Keratinocyte (primary cell): ENCODE data around the gene EXT2. TPM values are rescaled to one million over a fixed set of nuclear protein-coding genes. Genes with fewer than 3 reads are reported as not detected.

ENCODE experiments used
- DNase-seq: peaks from one replicate; pipeline ENCODE4 v3.0.0-alpha.2; 2011; ENCODE audit warnings: low read depth, missing footprints, low spot score
- FAIRE-seq: peaks from 2 replicates; lab custom pipeline; 2011; peaks lifted over from hg19 to GRCh38; lab: Jason Lieb, UNC
- H2AFZ ChIP-seq: 2 replicates; pipeline ENCODE4 v1.6.0; 2012; ENCODE audit warnings: low read length, control low read depth, inconsistent platforms; ENCODE audit not compliant: control insufficient read depth
- H3K27ac ChIP-seq: 2 replicates; pipeline ENCODE4 v1.5.1; 2011; ENCODE audit warnings: low read length; ENCODE audit not compliant: control insufficient read depth, insufficient read depth
- H3K27me3 ChIP-seq: 3 replicates; pipeline ENCODE4 v1.6.0; 2011; ENCODE audit warnings: low read length; ENCODE audit not compliant: control insufficient read depth, insufficient read depth; ENCODE audit errors: extremely low read depth
- H3K36me3 ChIP-seq, 2 experiments: 2 replicates in 1 of 2; 3 replicates in 1 of 2; pipeline ENCODE4 v1.5.1; 2011; ENCODE audit warnings: low read length in 2 of 2, mild to moderate bottlenecking in 1 of 2; ENCODE audit not compliant: control insufficient read depth in 2 of 2, insufficient read depth in 2 of 2; ENCODE audit errors: extremely low read depth in 1 of 2
- H3K4me1 ChIP-seq: 3 replicates; pipeline ENCODE4 v1.5.1; 2011; ENCODE audit warnings: low read length; ENCODE audit not compliant: control insufficient read depth, insufficient read depth; ENCODE audit errors: extremely low read depth
- H3K4me2 ChIP-seq: 3 replicates; pipeline ENCODE4 v1.6.0; 2011; ENCODE audit warnings: low read depth, low read length; ENCODE audit not compliant: control insufficient read depth, insufficient read depth; ENCODE audit errors: extremely low read depth
- H3K4me3 ChIP-seq, 3 experiments: fragments of 200-600 bp in 1 of 3; sonication (generic) in 1 of 3; 2 replicates in 2 of 3; 3 replicates in 1 of 3; pipeline ENCODE4 v1.5.1; 2011 to 2016; ENCODE audit warnings: low read length in 3 of 3, mild to moderate bottlenecking in 3 of 3, control low read depth in 2 of 3, inconsistent platforms in 1 of 3, low read depth in 1 of 3, mixed read lengths in 1 of 3, mixed run types in 1 of 3, moderate library complexity in 1 of 3; ENCODE audit not compliant: control insufficient read depth in 2 of 3, insufficient read depth in 2 of 3; ENCODE audit errors: extremely low read depth in 1 of 3
- H3K79me2 ChIP-seq: 2 replicates; pipeline ENCODE4 v1.6.0; 2012; ENCODE audit warnings: low read length; ENCODE audit not compliant: control insufficient read depth, insufficient read depth
- H3K9ac ChIP-seq: 3 replicates; pipeline ENCODE4 v1.6.0; 2011; ENCODE audit warnings: low read length; ENCODE audit not compliant: control insufficient read depth, insufficient read depth; ENCODE audit errors: extremely low read depth
- H3K9me1 ChIP-seq: 3 replicates; pipeline ENCODE4 v1.6.0; 2011; ENCODE audit warnings: low read length; ENCODE audit not compliant: control insufficient read depth, insufficient read depth; ENCODE audit errors: extremely low read depth
- H3K9me3 ChIP-seq: 2 replicates; pipeline ENCODE4 v1.5.1; 2012; ENCODE audit warnings: low read depth, low read length; ENCODE audit not compliant: control insufficient read depth
- H4K20me1 ChIP-seq: 3 replicates; pipeline ENCODE4 v1.6.0; 2011; ENCODE audit warnings: low read length; ENCODE audit not compliant: control insufficient read depth, insufficient read depth; ENCODE audit errors: extremely low read depth
- EZH2 ChIP-seq: IDR thresholded peaks from one replicate; pipeline ENCODE4 v1.6.1; 2012; ENCODE audit warnings: inconsistent platforms, mild to moderate bottlenecking, low read length, moderate library complexity
- dilution Hi-C: fragments of 300-500 bp; cut with MboI; formaldehyde crosslinking; loops from one replicate; pipeline ENCODE4 v1.7.0; 2020; ENCODE audit warnings: low sequenced_read_pairs; ENCODE audit not compliant: extremely low pct_ligation_motif_present
- polyA plus RNA-seq, 5 experiments: library from polyadenylated mRNA; depleted of rRNA in 3 of 5; stranded (reverse) in 3 of 5; stranded (forward) in 1 of 5; unstranded in 1 of 5; fragments of >200 nt; gene quantifications; 1 replicate in 1 of 5; 2 replicates in 3 of 5; 3 replicates in 1 of 5; pipeline versions ENCODE4 v1.2.1 to v1.2.3, GENCODE V29; 2011 to 2012; ENCODE audit warnings: missing spikeins in 2 of 5, low read depth in 1 of 5, low replicate concordance in 1 of 5
- TF ChIP-seq, protein P1 (sequence below), 3 experiments: IDR thresholded peaks in 1 of 3; conservative IDR thresholded peaks in 1 of 3; optimal IDR thresholded peaks in 1 of 3; 2 replicates in 2 of 3; 3 replicates in 1 of 3; pipeline versions ENCODE3 to v1.5.1; 2011; ENCODE audit warnings: low read length in 3 of 3, mild to moderate bottlenecking in 3 of 3, moderate library complexity in 2 of 3, control low read depth in 1 of 3, inconsistent platforms in 1 of 3; ENCODE audit not compliant: insufficient read depth in 2 of 3; ENCODE audit errors: extremely low read depth in 1 of 3

Gene EXT2
- polyA plus RNA-seq, 1 donor (not counting 4 experiments of a cell fraction or from before 2014, with no cell fraction given), result 148 TPM

DNA sequence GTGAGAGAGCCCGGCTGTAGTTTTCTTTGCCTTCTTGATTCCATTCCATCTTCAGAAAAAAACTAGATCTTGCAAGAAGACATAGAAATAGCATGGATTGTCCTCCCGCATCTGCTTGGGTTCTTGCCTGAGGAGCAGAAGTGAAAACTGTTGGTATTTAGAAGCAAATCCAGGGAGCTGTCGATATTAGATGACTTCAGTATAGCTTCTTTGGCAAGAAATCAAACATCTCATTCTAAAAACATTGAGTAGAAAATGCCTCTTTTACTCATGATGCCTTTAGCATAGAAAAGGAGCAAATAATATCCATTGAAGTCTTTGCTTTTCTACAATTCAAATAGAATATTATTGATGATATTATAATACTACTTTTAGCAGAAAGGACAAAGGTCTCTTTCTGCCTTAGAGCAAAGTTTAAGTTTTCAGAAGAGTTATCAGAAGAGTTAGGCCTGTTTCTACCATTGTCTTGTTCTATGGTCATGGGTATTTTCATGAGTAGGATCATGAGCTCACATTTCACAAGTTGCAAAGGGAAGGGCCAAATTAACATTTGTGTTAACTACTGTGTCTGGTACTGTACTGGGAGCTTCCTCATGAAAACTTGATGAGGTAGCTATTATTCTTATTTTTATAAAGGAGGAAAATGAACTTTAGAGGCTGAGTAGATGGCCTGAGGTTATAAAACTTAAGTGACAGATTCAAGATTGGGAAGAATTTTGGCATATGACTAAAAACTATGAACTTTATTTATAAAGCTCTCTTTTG is 49.7 kb downstream of the EXT2 start:
- Histone ChIP-seq H3K27ac (no peak overlapping the region), H4K20me1 (no peaks in the 10 kb centered on the region), H3K9me1 (no peaks in the 10 kb centered on the region), H3K4me2 (no peak overlapping the region), H3K9ac (no peak overlapping the region), H3K4me3 (no peak overlapping the region), H2AFZ (no peak overlapping the region), H3K27me3 (no peaks in the 10 kb centered on the region), H3K4me1 (no peaks in the 10 kb centered on the region), H3K79me2 (no peaks in the 10 kb centered on the region), H3K9me3 (no peaks in the 10 kb centered on the region), H3K36me3 (peaks cover 7 to 11% of the 10 kb centered on the region in 2 experiments)
- dilution Hi-C loops, result no loop called here
- DNase-seq, result no peak
- TF ChIP-seq, protein P1, sequence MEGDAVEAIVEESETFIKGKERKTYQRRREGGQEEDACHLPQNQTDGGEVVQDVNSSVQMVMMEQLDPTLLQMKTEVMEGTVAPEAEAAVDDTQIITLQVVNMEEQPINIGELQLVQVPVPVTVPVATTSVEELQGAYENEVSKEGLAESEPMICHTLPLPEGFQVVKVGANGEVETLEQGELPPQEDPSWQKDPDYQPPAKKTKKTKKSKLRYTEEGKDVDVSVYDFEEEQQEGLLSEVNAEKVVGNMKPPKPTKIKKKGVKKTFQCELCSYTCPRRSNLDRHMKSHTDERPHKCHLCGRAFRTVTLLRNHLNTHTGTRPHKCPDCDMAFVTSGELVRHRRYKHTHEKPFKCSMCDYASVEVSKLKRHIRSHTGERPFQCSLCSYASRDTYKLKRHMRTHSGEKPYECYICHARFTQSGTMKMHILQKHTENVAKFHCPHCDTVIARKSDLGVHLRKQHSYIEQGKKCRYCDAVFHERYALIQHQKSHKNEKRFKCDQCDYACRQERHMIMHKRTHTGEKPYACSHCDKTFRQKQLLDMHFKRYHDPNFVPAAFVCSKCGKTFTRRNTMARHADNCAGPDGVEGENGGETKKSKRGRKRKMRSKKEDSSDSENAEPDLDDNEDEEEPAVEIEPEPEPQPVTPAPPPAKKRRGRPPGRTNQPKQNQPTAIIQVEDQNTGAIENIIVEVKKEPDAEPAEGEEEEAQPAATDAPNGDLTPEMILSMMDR (optimal IDR thresholded peaks at IDR 0.05 in 1 of 3, IDR thresholded peaks at IDR 0.05 in 1 of 3, conservative IDR thresholded peaks at IDR 0.05 in 1 of 3; ENCODE audit: extremely low read depth in 1 of 3, insufficient read depth in 2 of 3, low read length in 3 of 3), result no peak
- TF ChIP-seq EZH2, result no peak
- no peak for FAIRE-seq

DNA sequence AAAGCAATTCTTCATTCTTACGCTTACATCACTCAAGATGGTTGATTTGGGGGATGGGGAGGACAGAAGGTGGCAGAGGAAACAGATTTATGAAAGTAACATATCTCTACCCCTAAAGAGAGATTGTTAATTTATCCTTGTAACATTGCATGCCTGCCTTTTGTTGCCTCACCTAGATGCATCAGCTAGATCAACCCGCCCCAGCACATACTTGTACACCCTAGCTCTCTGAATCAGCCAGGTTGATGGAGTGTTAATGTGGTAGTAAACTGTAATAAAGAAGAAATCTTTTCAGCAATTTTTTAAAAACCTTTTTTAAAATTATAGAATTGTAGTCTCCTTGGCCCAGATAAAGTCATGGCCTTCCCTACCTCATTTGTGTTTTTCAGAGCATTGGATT is 51.5 kb downstream of the EXT2 start:
- H3K27ac ChIP-seq, result no peak overlapping the region
- H3K4me1 ChIP-seq, result no peaks in the 10 kb centered on the region
- H3K9me1 ChIP-seq, result no peaks in the 10 kb centered on the region
- no peaks in the 10 kb centered on the region for H4K20me1 ChIP-seq
- peaks cover 2% of the 10 kb centered on the region for H3K79me2 ChIP-seq
- H3K4me2 ChIP-seq, result no peak overlapping the region
- no peak overlapping the region for H3K4me3 ChIP-seq
- FAIRE-seq (no peak), DNase-seq (no peak)
- TF ChIP-seq EZH2, result no peak
- TF ChIP-seq, protein P1 (optimal IDR thresholded peaks at IDR 0.05 in 1 of 3, IDR thresholded peaks at IDR 0.05 in 1 of 3, conservative IDR thresholded peaks at IDR 0.05 in 1 of 3; ENCODE audit: extremely low read depth in 1 of 3, insufficient read depth in 2 of 3, low read length in 3 of 3), result no peak
- dilution Hi-C loops, result no loop called here
- H3K36me3 ChIP-seq, result peaks cover 7 to 9% of the 10 kb centered on the region in 2 experiments
- H3K9me3 ChIP-seq, result no peaks in the 10 kb centered on the region
- no peaks in the 10 kb centered on the region for H3K27me3 ChIP-seq
- no peak overlapping the region for H3K9ac ChIP-seq
- no peak overlapping the region for H2AFZ ChIP-seq
